Adipocyte (in vitro differentiated cells): ENCODE results near the gene AGO4.
A peak's percentile ranks its signal among the peaks of the same experiment; 100 is the strongest.
"Not testable (repeated sequence)": the region's sequence is repeated elsewhere in the genome, so short reads cannot be mapped to it uniquely, and the experiment has no call there.

Experiments
- DNase-seq: peaks from one replicate; pipeline ENCODE4 v3.0.0-alpha.2; 2015; ENCODE audit warnings: low read depth
- H3K27me3 ChIP-seq: replicated peaks from 2 replicates; pipeline ENCODE4 v1.7.0; 2013; ENCODE audit warnings: mild to moderate bottlenecking, low read length, moderate library complexity; ENCODE audit not compliant: control insufficient read depth, insufficient read depth
- H3K36me3 ChIP-seq: 2 replicates; pipeline ENCODE4 v1.7.0; 2013; ENCODE audit warnings: low read length, mild to moderate bottlenecking, moderate library complexity; ENCODE audit not compliant: control insufficient read depth, insufficient read depth, severe bottlenecking
- H3K4me1 ChIP-seq: 2 replicates; pipeline ENCODE4 v1.7.0; 2013; ENCODE audit warnings: mild to moderate bottlenecking, low read length, moderate library complexity; ENCODE audit not compliant: control insufficient read depth, insufficient read depth
- H3K4me3 ChIP-seq: 2 replicates; pipeline ENCODE4 v1.7.0; 2013; ENCODE audit warnings: mild to moderate bottlenecking, low read length, moderate library complexity
- H3K9ac ChIP-seq: 2 replicates; pipeline ENCODE4 v1.7.0; 2013; ENCODE audit warnings: mild to moderate bottlenecking, low read length, moderate library complexity
- H3K9me3 ChIP-seq: 2 replicates; pipeline ENCODE4 v1.7.0; 2013; ENCODE audit warnings: mild to moderate bottlenecking, low read length, moderate library complexity; ENCODE audit not compliant: control insufficient read depth

AGO4 gene

DNA sequence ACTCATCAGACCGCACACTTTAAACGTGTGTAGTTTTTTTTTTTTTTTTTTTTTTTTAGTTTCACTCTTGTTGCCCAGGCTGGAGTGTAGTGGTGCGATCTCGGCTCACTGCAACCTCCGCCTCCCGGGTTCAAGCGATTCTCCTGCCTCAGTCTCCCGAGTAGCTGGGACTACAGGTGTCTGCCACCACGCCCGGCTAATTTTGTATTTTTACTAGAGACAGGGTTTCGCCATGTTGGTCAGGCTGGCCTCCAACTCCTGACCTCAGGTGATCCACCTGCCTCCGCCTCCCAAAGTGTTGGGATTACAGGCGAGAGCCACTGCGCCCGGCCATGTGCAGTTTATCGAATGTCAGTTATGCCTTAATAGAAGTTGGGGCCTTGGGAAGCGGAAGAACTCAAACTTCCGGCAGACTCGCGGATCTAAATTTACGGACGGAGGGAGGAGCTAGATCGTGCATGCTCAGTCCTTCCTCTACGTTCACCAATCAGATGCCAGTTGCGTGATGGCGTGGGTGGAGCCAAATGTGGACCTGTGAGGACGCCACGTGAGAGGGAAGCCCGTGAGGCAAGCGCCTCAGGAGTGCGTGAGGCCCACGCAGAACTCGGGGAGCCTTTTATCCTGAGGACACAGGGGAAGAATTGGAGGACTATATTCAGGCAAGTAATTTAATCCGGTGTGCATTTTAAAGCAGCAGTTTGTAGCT lies 61.6 kb downstream of the AGO4 start:
- not testable (repeated sequence) for H3K9ac ChIP-seq, H3K9me3 ChIP-seq, DNase-seq, H3K4me1 ChIP-seq, H3K4me3 ChIP-seq, H3K36me3 ChIP-seq, H3K27me3 ChIP-seq

DNA sequence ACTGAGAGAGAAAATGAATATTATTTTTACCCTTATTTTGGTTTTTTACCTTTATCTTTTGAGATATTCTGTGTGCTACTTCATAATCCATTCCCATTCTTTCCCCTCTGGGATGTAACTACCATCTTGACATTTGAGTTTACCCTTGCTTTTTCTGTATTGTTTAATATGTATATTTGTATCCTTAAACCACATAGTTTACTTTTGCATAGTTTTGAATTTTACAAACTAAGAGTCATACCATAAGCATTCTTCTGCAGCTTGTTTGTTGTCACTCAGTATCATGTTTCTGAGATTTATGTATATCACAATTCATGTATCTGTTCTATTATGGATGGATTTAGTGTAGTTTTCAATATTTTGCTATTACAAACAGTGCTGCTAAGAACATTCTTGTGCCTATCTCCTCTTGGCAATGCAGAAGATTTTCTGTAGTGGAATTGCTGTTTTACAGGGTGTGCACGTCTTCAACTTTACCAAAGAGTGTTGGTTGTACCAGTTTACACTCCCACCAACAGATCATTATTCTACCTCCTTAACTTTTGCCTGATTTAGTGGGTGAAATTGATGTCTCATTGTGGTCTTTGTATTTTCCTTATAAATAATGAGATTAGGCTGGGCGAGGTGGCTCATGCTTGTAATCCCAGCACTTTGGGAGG lies 63.0 kb downstream of the AGO4 start:
- Histone ChIP-seq H3K27me3 (no peaks in the 10 kb centered on the region), H3K9me3 (no peaks in the 10 kb centered on the region), H3K4me1 (no peaks in the 10 kb centered on the region), H3K36me3 (no peaks in the 10 kb centered on the region), H3K4me3 (no peak overlapping the region), H3K9ac (no peak overlapping the region)
- DNase-seq, result peak; percentile 36

DNA sequence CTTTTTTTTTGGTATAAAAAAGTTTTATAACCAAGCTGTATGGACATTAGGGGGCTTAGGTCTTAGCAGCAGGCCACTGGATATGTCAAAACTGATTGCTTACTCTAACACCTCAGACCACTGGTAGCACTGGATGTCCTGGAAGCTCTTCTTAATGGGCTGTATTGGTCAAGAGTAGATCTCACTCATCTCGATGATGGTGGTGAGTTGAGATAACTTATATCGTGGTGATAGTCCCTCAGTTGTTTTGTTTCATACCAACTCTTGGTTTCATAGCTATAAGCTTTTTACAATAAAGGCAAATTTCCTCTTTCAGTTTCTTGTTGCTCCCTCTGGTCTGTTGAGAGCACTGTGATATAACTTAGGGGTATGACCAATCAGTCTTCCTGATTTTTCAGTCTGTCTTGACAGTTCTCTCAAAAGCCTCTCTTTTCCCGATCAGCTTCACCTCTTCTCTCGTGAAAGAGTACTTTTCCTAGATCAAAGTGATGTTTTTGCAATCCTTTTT lies 65.5 kb downstream of the AGO4 start:
- H3K4me3 ChIP-seq, result no peak overlapping the region
- no peaks in the 10 kb centered on the region for H3K36me3 ChIP-seq
- H3K9ac ChIP-seq, result no peak overlapping the region
- DNase-seq, result no peak
- no peaks in the 10 kb centered on the region for H3K27me3 ChIP-seq
- H3K4me1 ChIP-seq, result no peaks in the 10 kb centered on the region
- H3K9me3 ChIP-seq, result no peaks in the 10 kb centered on the region

DNA sequence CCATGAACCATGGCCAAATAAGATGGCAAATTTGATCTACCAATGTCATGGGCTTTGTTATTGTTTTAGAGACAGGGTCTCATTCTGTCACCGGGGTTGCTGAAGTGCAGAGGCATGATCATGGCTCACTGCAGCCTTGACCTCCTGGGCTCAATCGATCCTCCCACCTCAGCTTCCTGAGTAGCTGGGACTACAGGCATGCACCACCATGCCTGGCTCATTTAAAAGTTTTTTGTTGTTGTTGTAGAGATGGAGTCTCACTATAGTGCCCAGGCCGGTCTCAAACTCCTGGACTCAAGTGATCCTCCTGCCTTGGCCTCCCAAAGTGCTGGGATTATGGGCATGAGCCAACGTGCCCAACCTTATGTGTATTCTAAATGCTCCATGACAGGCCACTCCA lies 66.3 kb downstream of the AGO4 start:
- H3K27me3 ChIP-seq, H3K4me3 ChIP-seq, H3K4me1 ChIP-seq, DNase-seq, H3K9ac ChIP-seq, H3K36me3 ChIP-seq, H3K9me3 ChIP-seq: not testable (repeated sequence)

DNA sequence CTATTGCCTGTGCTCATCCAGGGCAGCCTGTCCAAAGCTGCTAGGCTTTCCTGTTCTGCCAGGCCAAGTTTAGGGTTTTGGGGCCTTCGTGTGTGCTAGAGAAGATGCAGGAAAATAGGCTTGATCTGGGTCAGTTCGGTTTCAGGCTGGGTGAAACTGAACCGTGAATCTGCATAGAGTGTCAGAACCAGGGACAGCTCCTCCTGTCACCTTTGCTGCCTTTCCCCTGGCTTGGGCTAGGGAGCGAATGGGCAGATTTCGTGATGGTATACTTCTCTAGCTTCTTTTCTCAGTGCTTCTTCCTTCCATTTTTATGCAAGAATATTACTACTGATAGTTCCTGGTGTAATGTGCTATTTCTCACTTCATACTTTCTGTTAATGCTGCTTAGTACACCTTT lies 69.2 kb downstream of the AGO4 start:
- Histone ChIP-seq H3K27me3 (no peaks in the 10 kb centered on the region), H3K9ac (no peak overlapping the region), H3K4me1 (no peaks in the 10 kb centered on the region), H3K4me3 (no peak overlapping the region), H3K9me3 (no peaks in the 10 kb centered on the region), H3K36me3 (no peaks in the 10 kb centered on the region)
- DNase-seq, result peak; percentile 46

DNA sequence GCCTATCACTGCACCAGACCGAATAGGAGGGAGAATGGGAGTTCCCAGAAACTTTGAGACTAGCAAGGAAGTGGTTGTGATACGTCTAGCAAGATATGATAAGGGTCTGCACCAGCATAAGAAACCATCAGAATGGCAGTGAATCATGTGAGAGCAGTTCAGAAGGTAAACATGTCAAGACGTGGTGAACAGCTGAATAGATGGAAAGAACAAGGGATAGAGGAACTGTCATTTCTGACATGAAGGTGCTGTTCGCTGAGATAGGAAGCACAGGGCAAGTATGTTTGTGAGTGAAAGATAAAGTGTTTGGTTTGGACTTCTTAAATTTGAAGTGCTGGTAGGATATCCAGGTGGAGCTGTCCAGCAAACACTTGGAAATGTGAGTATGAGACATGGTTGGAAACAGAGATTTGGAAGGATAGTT lies 74.0 kb downstream of the AGO4 start:
- H3K9ac ChIP-seq, result no peak overlapping the region
- no peak overlapping the region for H3K4me3 ChIP-seq
- H3K27me3 ChIP-seq, result no peaks in the 10 kb centered on the region
- no peaks in the 10 kb centered on the region for H3K9me3 ChIP-seq
- H3K4me1 ChIP-seq, result peaks cover 3% of the 10 kb centered on the region
- H3K36me3 ChIP-seq, result no peaks in the 10 kb centered on the region
- no peak for DNase-seq

DNA sequence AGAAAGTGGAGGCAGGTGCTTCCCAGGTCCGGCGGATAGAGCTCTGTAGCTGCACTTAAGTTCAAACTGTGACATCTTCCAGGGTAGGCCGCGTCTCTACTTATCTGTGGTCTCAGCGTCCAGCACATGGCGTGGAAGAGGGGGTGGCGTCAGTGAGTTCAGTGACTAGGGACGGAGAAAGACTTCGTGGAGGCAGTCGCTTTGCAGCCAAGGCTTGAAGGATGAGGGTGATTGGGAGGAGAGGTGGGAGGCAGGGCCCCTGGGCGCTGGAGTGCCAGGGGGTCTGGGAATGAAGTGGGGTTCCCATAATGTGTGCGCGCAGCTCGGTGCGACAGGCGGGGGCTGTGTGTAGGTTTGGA lies 74.7 kb downstream of the AGO4 start:
- Histone ChIP-seq H3K27me3 (no peaks in the 10 kb centered on the region), H3K9ac (peak overlapping the region; percentile 97), H3K9me3 (no peaks in the 10 kb centered on the region), H3K36me3 (no peaks in the 10 kb centered on the region), H3K4me1 (peaks cover 3% of the 10 kb centered on the region), H3K4me3 (peak overlapping the region; percentile 99)
- DNase-seq, result no peak

DNA sequence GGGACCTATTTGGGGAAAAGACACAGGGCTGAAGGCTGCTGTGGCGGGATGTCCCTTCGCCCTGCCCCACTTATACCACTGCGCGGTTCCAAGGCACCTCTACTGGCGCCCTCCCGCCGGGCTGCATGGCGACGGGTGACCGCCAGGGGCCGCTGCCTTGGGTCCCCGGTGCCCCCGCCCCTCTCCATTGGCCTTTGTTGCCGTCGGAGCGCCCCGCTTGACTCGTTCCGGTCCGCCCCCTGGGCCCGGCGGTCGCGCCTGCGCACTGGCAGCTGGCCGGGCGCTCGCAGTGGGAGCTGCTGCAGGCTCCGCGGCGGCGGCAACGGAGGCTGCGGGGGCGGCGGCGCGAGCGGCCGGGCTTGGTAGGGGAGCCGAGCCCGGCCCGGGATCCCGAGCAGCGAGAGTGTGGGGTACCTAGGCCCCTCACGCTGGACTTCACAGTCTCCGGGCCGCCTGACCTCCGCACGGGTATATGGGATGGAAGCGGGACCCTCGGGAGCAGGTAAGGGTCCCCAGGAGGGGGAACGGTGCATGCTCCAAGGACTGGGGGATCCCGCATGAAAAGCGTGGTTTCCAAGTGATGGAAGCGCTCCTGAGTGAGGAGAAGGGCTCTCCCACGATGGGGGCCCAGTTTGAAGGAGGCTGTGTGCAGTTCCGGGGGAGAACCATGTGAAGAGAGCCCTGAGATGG lies 75.3 kb downstream of the AGO4 start, which contains the start of gene AGO1:
TSS of gene AGO1 (plus strand) at position 265 of the 690 bp plus-strand sequence. CDS start at position 478, 213 bp downstream.
- peak within 1 kb of the TSS; percentile 99 for H3K4me3 ChIP-seq
- DNase-seq, result peak; percentile 98
- H3K36me3 ChIP-seq, result no peaks in the 10 kb centered on the region
- no peaks in the 10 kb centered on the region for H3K9me3 ChIP-seq
- H3K4me1 ChIP-seq, result peaks cover 3% of the 10 kb centered on the region
- H3K9ac ChIP-seq, result peak within 1 kb of the TSS; percentile 97
- H3K27me3 ChIP-seq, result no peaks in the 10 kb centered on the region

DNA sequence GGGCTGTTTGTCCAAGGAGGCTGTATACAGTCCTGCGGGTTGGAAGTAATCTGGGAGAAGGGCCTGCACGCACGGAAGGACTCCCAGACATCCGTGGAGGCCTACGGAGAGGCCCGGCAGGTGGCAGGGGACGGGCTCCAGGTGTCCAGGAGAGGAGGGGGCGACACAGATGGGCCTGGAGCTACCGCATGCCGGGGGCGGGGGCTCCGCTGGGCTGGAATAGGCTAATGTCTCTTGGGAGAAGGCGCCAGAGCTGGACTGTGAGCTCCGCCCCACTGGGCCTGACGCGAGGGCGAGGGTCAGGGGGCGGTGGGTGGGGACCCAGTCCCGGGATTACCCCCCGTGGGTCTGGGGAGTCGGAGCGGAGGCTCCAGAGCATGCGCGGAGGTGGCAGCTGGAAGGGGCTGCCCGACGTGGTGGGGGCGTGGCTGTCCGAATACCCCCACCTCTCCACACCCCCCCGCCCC lies 75.9 kb downstream of the AGO4 start:
- Histone ChIP-seq H3K27me3 (no peaks in the 10 kb centered on the region), H3K9ac (peak overlapping the region; percentile 97), H3K4me3 (peak overlapping the region; percentile 99), H3K36me3 (peaks cover 4% of the 10 kb centered on the region), H3K4me1 (peaks cover 3% of the 10 kb centered on the region), H3K9me3 (no peaks in the 10 kb centered on the region)
- peak; percentile 49 for DNase-seq

DNA sequence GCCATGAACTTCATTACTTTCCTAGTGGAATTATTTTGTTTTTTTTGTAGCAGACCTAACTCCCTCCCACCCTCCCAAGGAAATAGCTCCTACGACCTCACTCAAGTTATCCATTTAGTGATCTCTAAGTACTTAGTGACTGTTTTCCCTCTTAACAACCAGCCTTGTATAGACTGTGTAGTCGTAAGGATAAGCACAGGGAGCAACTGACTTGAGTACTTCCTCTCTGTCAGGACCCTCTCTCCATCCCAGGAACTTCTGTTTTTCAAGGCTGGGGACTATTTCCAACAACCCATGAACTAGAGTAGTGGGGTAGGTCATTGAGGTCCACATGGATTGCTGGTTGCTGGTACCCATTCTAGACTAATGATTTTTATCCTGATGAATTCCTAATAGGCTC lies 77.1 kb downstream of the AGO4 start:
- Histone ChIP-seq H3K4me1 (peaks cover 3% of the 10 kb centered on the region), H3K27me3 (no peaks in the 10 kb centered on the region), H3K36me3 (peaks cover 11% of the 10 kb centered on the region), H3K9ac (no peak overlapping the region), H3K9me3 (no peaks in the 10 kb centered on the region), H3K4me3 (no peak overlapping the region)
- DNase-seq, result no peak

DNA sequence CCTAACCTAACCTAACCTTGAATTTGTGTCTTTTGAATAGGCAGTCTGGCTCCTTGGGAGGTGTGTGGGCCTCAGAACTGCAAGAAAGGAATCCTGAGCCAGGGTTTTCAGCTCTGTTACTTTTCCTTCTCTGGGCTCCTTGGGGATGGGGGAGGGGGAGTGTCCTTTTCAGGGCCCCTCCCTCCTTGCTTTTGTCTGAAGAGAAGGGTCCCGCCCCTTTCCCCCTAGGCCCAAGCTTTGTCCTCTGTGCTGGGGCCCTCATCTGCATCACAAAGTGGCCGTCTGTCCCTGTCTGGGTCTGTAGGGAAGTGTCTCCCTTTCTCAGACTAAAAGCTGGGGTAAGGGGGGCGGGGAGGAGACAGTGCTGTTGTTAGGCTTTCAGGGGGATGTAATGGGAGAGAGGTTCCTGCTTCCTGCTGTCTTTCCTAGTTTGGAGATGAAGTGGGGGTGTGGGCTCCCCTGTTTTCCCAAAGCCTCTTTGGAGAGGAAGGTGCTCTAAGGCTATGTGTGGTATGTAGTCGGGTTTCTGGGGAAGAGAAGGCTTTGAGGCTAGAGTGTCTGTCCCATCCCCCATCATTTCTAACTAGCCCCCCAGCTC lies 78.2 kb downstream of the AGO4 start:
- Histone ChIP-seq H3K9ac (no peak overlapping the region), H3K36me3 (peaks cover 21% of the 10 kb centered on the region), H3K27me3 (no peaks in the 10 kb centered on the region), H3K4me3 (no peak overlapping the region), H3K4me1 (peaks cover 3% of the 10 kb centered on the region), H3K9me3 (no peaks in the 10 kb centered on the region)
- DNase-seq, result peak; percentile 15
